ENCODE results near the gene GRIN1.

Gene GRIN1

GRCh38 chr9:137096785-137097546, 42.0 kb upstream of the GRIN1 start:
- Histone ChIP-seq H3K4me2 (ENCODE audit: low read depth, low read length, poor library complexity, severe bottlenecking) (no peak overlapping the region), H3F3A (ENCODE audit: low read depth) (no peaks in the 10 kb centered on the region), H4K20me1 (ENCODE audit: insufficient read depth, low read length, poor library complexity, severe bottlenecking) (no peaks in the 10 kb centered on the region), H3K27me3 (ENCODE audit: insufficient read depth, low read length, poor library complexity, severe bottlenecking) (no peaks in the 10 kb centered on the region), H3K79me2 (ENCODE audit: insufficient read depth, low read length) (no peaks in the 10 kb centered on the region; the same call in 1 of the 2 replicates), H3K4me3 (ENCODE audit: low read length, poor library complexity, severe bottlenecking) (no peak overlapping the region), H3K9me2 (replicated peaks; ENCODE audit: low read depth, low read length) (no peaks in the 10 kb centered on the region), H3K4me1 (ENCODE audit: insufficient read depth, low read length, poor library complexity, severe bottlenecking) (peaks cover 9% of the 10 kb centered on the region), H3K9ac (ENCODE audit: low read depth, low read length, poor library complexity, severe bottlenecking) (no peak overlapping the region), H3K9me3 (ENCODE audit: insufficient read depth, low read depth, low read length) (no peaks in the 10 kb centered on the region), H2AFZ (ENCODE audit: low read length) (no peak overlapping the region), H3K36me3 (ENCODE audit: insufficient read depth, low read length) (peaks cover 36% of the 10 kb centered on the region; the same call in 1 of the 2 replicates)
- no peak for TF ChIP-seq EZH2phosphoT487 (IDR thresholded peaks at IDR 0.05; ENCODE audit: borderline replicate concordance)
- no peak for TF ChIP-seq CTCF (conservative IDR thresholded peaks at IDR 0.05; ENCODE audit: low read length)

- Histone ChIP-seq H3K79me2 (ENCODE audit: insufficient read depth, low read length) (no peaks in the 10 kb centered on the region; the same call in 1 of the 2 replicates), H3K9me3 (ENCODE audit: insufficient read depth, low read depth, low read length) (no peaks in the 10 kb centered on the region), H2AFZ (ENCODE audit: low read length) (no peak overlapping the region), H3K27me3 (ENCODE audit: insufficient read depth, low read length, poor library complexity, severe bottlenecking) (no peaks in the 10 kb centered on the region), H3K9ac (ENCODE audit: low read depth, low read length, poor library complexity, severe bottlenecking) (no peak overlapping the region), H3F3A (ENCODE audit: low read depth) (no peaks in the 10 kb centered on the region), H4K20me1 (ENCODE audit: insufficient read depth, low read length, poor library complexity, severe bottlenecking) (no peaks in the 10 kb centered on the region), H3K9me2 (replicated peaks; ENCODE audit: low read depth, low read length) (no peaks in the 10 kb centered on the region), H3K36me3 (ENCODE audit: insufficient read depth, low read length) (peaks cover 46% of the 10 kb centered on the region; the same call in 1 of the 2 replicates), H3K4me1 (ENCODE audit: insufficient read depth, low read length, poor library complexity, severe bottlenecking) (peaks cover 9% of the 10 kb centered on the region), H3K4me2 (ENCODE audit: low read depth, low read length, poor library complexity, severe bottlenecking) (no peak overlapping the region), H3K4me3 (ENCODE audit: low read length, poor library complexity, severe bottlenecking) (no peak overlapping the region)
- TF ChIP-seq CTCF (conservative IDR thresholded peaks at IDR 0.05; ENCODE audit: low read length) (no peak), EZH2phosphoT487 (IDR thresholded peaks at IDR 0.05; ENCODE audit: borderline replicate concordance) (no peak)
Measured at GRCh38 chr9:137097761-137098462, 41.0 kb upstream of the GRIN1 start.

GRCh38 chr9:137099231-137099630, 39.7 kb upstream of the GRIN1 start:
- Histone ChIP-seq H3K9me3 (ENCODE audit: insufficient read depth, low read depth, low read length) (no peaks in the 10 kb centered on the region), H3K4me3 (ENCODE audit: low read length, poor library complexity, severe bottlenecking) (no peak overlapping the region), H4K20me1 (ENCODE audit: insufficient read depth, low read length, poor library complexity, severe bottlenecking) (no peaks in the 10 kb centered on the region), H3K36me3 (ENCODE audit: insufficient read depth, low read length) (peaks cover 58% of the 10 kb centered on the region; the same call in 1 of the 2 replicates), H2AFZ (ENCODE audit: low read length) (no peak overlapping the region), H3K4me1 (ENCODE audit: insufficient read depth, low read length, poor library complexity, severe bottlenecking) (peaks cover 9% of the 10 kb centered on the region), H3F3A (ENCODE audit: low read depth) (no peaks in the 10 kb centered on the region), H3K9ac (ENCODE audit: low read depth, low read length, poor library complexity, severe bottlenecking) (no peak overlapping the region), H3K9me2 (replicated peaks; ENCODE audit: low read depth, low read length) (no peaks in the 10 kb centered on the region), H3K27me3 (ENCODE audit: insufficient read depth, low read length, poor library complexity, severe bottlenecking) (no peaks in the 10 kb centered on the region), H3K79me2 (ENCODE audit: insufficient read depth, low read length) (no peaks in the 10 kb centered on the region; the same call in 1 of the 2 replicates), H3K4me2 (ENCODE audit: low read depth, low read length, poor library complexity, severe bottlenecking) (no peak overlapping the region)
- TF ChIP-seq CTCF (conservative IDR thresholded peaks at IDR 0.05; ENCODE audit: low read length), result no peak
- TF ChIP-seq EZH2phosphoT487 (IDR thresholded peaks at IDR 0.05; ENCODE audit: borderline replicate concordance), result no peak
